ENCODE results near the gene EXT2.

DNA sequence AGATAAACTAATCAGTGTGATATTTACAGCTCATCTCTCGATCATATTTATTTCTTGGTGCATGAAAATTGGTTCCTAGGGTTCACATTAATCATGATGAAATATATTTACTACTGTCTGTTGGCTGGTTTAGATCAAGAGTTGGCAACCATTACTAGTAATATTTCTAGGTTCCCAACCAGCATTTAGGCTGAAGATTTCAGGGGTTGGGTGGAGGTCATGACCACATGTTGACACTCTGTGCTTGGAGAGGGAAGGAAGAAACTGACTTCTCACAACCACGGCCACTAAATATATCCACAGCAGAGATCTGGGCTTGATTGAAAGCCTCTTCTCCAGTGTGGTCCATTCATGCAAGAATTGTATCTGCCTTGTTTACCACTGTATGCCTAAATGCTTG, 126.5 kb downstream of the EXT2 start:
- TF ChIP-seq POLR2A (IDR thresholded peaks at IDR 0.05), result no peak
- no peak for TF ChIP-seq CTCF (IDR thresholded peaks at IDR 0.05)
